Body of pancreas (tissue), 4 donors: ENCODE data around the gene NFATC2. TPM values are rescaled to one million over a fixed set of nuclear protein-coding genes. Genes with fewer than 3 reads are reported as not detected.

Source experiments
- ATAC-seq: fragments of 150-250 bp; one replicate; pipeline ENCODE4 v1.9.1; 2016
- DNase-seq, 4 donors: peaks; one replicate each; pipeline ENCODE4 v3.0.0-alpha.2; 2019
- H3K27ac ChIP-seq, 4 donors: fragments of 200-600 bp; sonication (generic); 1 replicate in 3 of 4; 2 replicates in 1 of 4; pipeline versions ENCODE4 v1.5.1 to v1.6.1; 2016 to 2019; ENCODE audit warnings: mild to moderate bottlenecking in 1 of 4, mixed read lengths in 1 of 4, moderate library complexity in 1 of 4
- H3K27me3 ChIP-seq, 2 donors: fragments of 200-600 bp; sonication (generic); one replicate each; pipeline ENCODE4 v1.6.0; 2016; ENCODE audit warnings: mild to moderate bottlenecking in 1 of 2
- H3K36me3 ChIP-seq, 2 donors: fragments of 200-600 bp; sonication (generic); replicated peaks in 1 of 2; 2 replicates each; pipeline ENCODE4 v1.5.1; 2016; ENCODE audit warnings: low read depth in 2 of 2; ENCODE audit not compliant: insufficient read depth in 1 of 2
- H3K4me1 ChIP-seq: fragments of 200-600 bp; sonication (generic); one replicate; pipeline ENCODE4 v1.6.0; 2016
- H3K4me3 ChIP-seq, 2 donors: fragments of 200-600 bp; sonication (generic); 1 replicate in 1 of 2; 2 replicates in 1 of 2; pipeline ENCODE4 v1.5.1; 2016 to 2019
- H3K9me3 ChIP-seq, 3 donors: fragments of 200-600 bp; sonication (generic); 1 replicate in 2 of 3; 2 replicates in 1 of 3; pipeline ENCODE4 v1.5.1; 2016
- CTCF ChIP-seq, 7 experiments: fragments of 450-650 bp in 4 of 7; fragments of 200-600 bp in 3 of 7; sonication (generic) in 3 of 7; IDR thresholded peaks; one replicate each; pipeline ENCODE4 v1.5.1; 2016 to 2019; ENCODE audit warnings: antibody characterized with exemption in 7 of 7
- POLR2A ChIP-seq, 3 donors: fragments of 450-650 bp; IDR thresholded peaks; one replicate each; pipeline ENCODE4 v1.6.1; 2016; ENCODE audit warnings: antibody characterized with exemption in 3 of 3, mild to moderate bottlenecking in 2 of 3
- WGBS, 2 donors: methylation state at CpG; one replicate each; pipeline ENCODE4 v1.1.5; 2017; 5-methylcytosine and 5-hydroxymethylcytosine counted together
- intact Hi-C: fragments of 100-400 bp; cut with DNase I; formaldehyde crosslinking; loops from one replicate; pipeline ENCODE4 v1.15.1; 2023
- total RNA-seq, 2 donors: library from RNA; depleted of rRNA; stranded (reverse); fragments of >200 nt; gene quantifications; one replicate each; pipeline ENCODE4 v1.1.0, GENCODE V29; 2016

Gene NFATC2
- total RNA-seq, 2 donors from 2014 or later = 4.9 to 7.6 TPM

- Histone ChIP-seq H3K4me3 (no peak overlapping the region), H3K27me3 (no peaks in the 10 kb centered on the region), H3K27ac (no peak overlapping the region), H3K4me1 (peaks cover 10% of the 10 kb centered on the region), H3K9me3 (no peaks in the 10 kb centered on the region), H3K36me3 (no peaks in the 10 kb centered on the region)
- ATAC-seq (no peak), DNase-seq (no peak)
- intact Hi-C loops = no loop called here
- TF ChIP-seq CTCF (IDR thresholded peaks at IDR 0.05) (no peak), POLR2A (IDR thresholded peaks at IDR 0.05) (no peak)
- WGBS, 2 donors = 28 to 33% methylated on average over 13 of the region's 13 CpGs
These were observed 13.3 kb downstream of the NFATC2 start for GRCh38 chr20:51529081-51529681.

GRCh38 chr20:51528263-51529027, 14.1 kb downstream of the NFATC2 start:
- H3K9me3 ChIP-seq = no peaks in the 10 kb centered on the region
- H3K27me3 ChIP-seq = no peaks in the 10 kb centered on the region
- WGBS, 2 donors = 65 to 78% methylated on average over 7 of the region's 7 CpGs
- peaks cover 10% of the 10 kb centered on the region for H3K4me1 ChIP-seq
- H3K27ac ChIP-seq = no peak overlapping the region
- no peak for DNase-seq
- no peak overlapping the region for H3K4me3 ChIP-seq
- TF ChIP-seq POLR2A (IDR thresholded peaks at IDR 0.05) (no peak), CTCF (IDR thresholded peaks at IDR 0.05) (no peak)
- intact Hi-C loops = no loop called here
- H3K36me3 ChIP-seq = no peaks in the 10 kb centered on the region
- no peak for ATAC-seq

- intact Hi-C loops = no loop called here
- H3K4me1 ChIP-seq = peaks cover 10% of the 10 kb centered on the region
These were observed 15.8 kb downstream of the NFATC2 start for GRCh38 chr20:51526754-51527153.

GRCh38 chr20:51526106-51526470, 16.4 kb downstream of the NFATC2 start:
- Histone ChIP-seq H3K27ac (no peak overlapping the region), H3K4me3 (no peak overlapping the region)
- TF ChIP-seq POLR2A (IDR thresholded peaks at IDR 0.05) (no peak), CTCF (IDR thresholded peaks at IDR 0.05) (no peak)

More at GRCh38 chr20:51526754-51527153, 15.8 kb downstream of the NFATC2 start:
- no peak for TF ChIP-seq POLR2A (IDR thresholded peaks at IDR 0.05)
- TF ChIP-seq CTCF (IDR thresholded peaks at IDR 0.05) = no peak
- ATAC-seq (no peak), DNase-seq (no peak)
- Histone ChIP-seq H3K27ac (no peak overlapping the region), H3K27me3 (no peaks in the 10 kb centered on the region), H3K36me3 (peaks cover 0 to 2% of the 10 kb centered on the region in 2 donors), H3K4me3 (no peak overlapping the region), H3K9me3 (no peaks in the 10 kb centered on the region)
- WGBS, 2 donors = 97 to 98% methylated on average over 4 of the region's 4 CpGs

More at GRCh38 chr20:51526106-51526470, 16.4 kb downstream of the NFATC2 start:
- Histone ChIP-seq H3K9me3 (no peaks in the 10 kb centered on the region), H3K27me3 (no peaks in the 10 kb centered on the region), H3K36me3 (peaks cover 0 to 2% of the 10 kb centered on the region in 2 donors), H3K4me1 (peaks cover 10% of the 10 kb centered on the region)
- ATAC-seq = no peak
- no peak for DNase-seq
- 63 to 73% methylated on average over 8 of the region's 8 CpGs for WGBS, 2 donors
- intact Hi-C loops = no loop called here
